ENCODE measurements around the gene CDH4.

The CDH4 gene

DNA sequence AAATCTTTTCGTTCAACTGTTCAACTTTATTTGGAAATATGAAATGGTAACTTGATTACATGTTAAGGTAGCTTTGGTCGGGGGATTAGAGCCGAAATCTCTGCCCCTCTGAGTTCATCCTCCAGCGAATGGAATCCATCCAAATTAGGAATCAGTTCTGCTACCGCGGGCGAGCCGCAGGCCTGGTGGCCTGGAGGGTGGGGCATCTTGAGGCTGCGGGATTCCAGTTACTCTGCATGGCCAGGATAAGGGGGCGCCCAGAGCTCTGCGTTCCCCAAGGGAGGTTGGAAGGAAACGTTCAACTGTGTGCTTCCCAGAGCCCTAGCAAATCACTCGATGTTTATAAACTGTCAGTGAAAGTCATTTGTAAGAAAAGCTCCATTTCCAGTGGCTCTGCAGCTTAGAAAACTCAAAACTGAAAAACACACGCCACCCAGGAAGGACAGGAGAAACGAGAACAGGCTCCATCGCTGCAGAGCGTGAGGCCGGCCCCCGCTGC, 551.4 kb downstream of the CDH4 start:
- TF ChIP-seq POLR2AphosphoS5 (IDR thresholded peaks at IDR 0.05; ENCODE audit: low read depth, low read length) (no peak), SIN3A (IDR thresholded peaks at IDR 0.05; ENCODE audit: borderline replicate concordance, insufficient read depth, low read length) (no peak), FOXP2 (optimal IDR thresholded peaks at IDR 0.05; ENCODE audit: borderline replicate concordance, extremely low read depth, extremely low read length, insufficient read depth) (no peak), TAF1 (IDR thresholded peaks at IDR 0.05; ENCODE audit: borderline replicate concordance, insufficient read depth, low read length) (no peak)
- TF ChIP-seq, protein P1, sequence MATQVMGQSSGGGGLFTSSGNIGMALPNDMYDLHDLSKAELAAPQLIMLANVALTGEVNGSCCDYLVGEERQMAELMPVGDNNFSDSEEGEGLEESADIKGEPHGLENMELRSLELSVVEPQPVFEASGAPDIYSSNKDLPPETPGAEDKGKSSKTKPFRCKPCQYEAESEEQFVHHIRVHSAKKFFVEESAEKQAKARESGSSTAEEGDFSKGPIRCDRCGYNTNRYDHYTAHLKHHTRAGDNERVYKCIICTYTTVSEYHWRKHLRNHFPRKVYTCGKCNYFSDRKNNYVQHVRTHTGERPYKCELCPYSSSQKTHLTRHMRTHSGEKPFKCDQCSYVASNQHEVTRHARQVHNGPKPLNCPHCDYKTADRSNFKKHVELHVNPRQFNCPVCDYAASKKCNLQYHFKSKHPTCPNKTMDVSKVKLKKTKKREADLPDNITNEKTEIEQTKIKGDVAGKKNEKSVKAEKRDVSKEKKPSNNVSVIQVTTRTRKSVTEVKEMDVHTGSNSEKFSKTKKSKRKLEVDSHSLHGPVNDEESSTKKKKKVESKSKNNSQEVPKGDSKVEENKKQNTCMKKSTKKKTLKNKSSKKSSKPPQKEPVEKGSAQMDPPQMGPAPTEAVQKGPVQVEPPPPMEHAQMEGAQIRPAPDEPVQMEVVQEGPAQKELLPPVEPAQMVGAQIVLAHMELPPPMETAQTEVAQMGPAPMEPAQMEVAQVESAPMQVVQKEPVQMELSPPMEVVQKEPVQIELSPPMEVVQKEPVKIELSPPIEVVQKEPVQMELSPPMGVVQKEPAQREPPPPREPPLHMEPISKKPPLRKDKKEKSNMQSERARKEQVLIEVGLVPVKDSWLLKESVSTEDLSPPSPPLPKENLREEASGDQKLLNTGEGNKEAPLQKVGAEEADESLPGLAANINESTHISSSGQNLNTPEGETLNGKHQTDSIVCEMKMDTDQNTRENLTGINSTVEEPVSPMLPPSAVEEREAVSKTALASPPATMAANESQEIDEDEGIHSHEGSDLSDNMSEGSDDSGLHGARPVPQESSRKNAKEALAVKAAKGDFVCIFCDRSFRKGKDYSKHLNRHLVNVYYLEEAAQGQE (IDR thresholded peaks at IDR 0.05; ENCODE audit: insufficient read depth in 1 of 2, low read depth in 2 of 2, low read length in 2 of 2) = no peak

DNA sequence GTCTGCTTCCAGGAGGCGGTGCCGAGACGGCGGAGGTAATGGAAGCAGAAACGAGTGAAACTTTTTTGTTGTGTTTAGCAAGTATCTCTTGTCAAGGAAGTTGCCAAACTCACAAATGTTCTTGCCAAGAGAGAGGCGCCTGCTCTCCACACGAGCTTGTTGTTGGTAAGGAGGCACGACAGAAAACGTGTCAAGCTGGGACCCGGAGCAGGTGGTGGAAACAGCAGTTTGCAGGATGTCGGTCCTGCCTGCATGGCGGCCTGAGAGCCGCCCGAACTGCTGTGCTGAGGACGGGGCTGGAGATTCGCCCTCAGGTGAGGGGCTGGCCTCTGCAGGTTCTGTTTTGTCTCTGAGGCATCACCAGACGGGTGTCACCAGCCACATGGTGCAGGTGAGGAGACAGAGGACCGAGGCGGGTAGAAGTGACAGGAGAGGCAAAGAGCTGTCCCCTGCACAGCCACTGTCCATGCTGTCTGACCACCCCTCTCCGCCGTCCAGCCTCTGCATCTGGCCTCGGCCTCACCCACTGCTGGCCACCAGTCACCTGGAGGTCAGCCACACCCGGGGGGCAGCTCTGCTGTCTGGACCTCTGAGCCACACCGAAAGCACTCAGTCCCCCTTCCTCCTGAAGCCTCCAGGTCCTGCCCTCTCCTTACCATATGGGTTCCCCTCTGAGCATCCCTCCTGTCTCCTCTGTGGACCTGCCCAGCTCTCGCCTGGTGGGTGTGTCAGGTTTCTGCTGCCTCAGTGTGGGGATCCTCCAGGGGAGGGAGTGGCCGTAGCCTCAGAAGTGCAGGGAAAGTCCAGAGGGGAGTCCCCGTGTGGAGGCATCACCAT, 552.1 kb downstream of the CDH4 start:
- TF ChIP-seq, protein P1 (IDR thresholded peaks at IDR 0.05; ENCODE audit: insufficient read depth in 1 of 2, low read depth in 2 of 2, low read length in 2 of 2) = no peak
- TF ChIP-seq POLR2AphosphoS5 (IDR thresholded peaks at IDR 0.05; ENCODE audit: low read depth, low read length) (no peak), TAF1 (IDR thresholded peaks at IDR 0.05; ENCODE audit: borderline replicate concordance, insufficient read depth, low read length) (no peak), FOXP2 (optimal IDR thresholded peaks at IDR 0.05; ENCODE audit: borderline replicate concordance, extremely low read depth, extremely low read length, insufficient read depth) (no peak), SIN3A (IDR thresholded peaks at IDR 0.05; ENCODE audit: borderline replicate concordance, insufficient read depth, low read length) (no peak)

GRCh38 chr20:61804752-61805295, 552.8 kb downstream of the CDH4 start:
- TF ChIP-seq TAF1 (IDR thresholded peaks at IDR 0.05; ENCODE audit: borderline replicate concordance, insufficient read depth, low read length) (no peak), SIN3A (IDR thresholded peaks at IDR 0.05; ENCODE audit: borderline replicate concordance, insufficient read depth, low read length) (no peak), FOXP2 (optimal IDR thresholded peaks at IDR 0.05; ENCODE audit: borderline replicate concordance, extremely low read depth, extremely low read length, insufficient read depth) (no peak), POLR2AphosphoS5 (IDR thresholded peaks at IDR 0.05; ENCODE audit: low read depth, low read length) (no peak)
- TF ChIP-seq, protein P1 (IDR thresholded peaks at IDR 0.05; ENCODE audit: insufficient read depth in 1 of 2, low read depth in 2 of 2, low read length in 2 of 2) = no peak

- TF ChIP-seq POLR2AphosphoS5 (IDR thresholded peaks at IDR 0.05; ENCODE audit: low read depth, low read length) (no peak), TAF1 (IDR thresholded peaks at IDR 0.05; ENCODE audit: borderline replicate concordance, insufficient read depth, low read length) (no peak), SIN3A (IDR thresholded peaks at IDR 0.05; ENCODE audit: borderline replicate concordance, insufficient read depth, low read length) (no peak), FOXP2 (optimal IDR thresholded peaks at IDR 0.05; ENCODE audit: borderline replicate concordance, extremely low read depth, extremely low read length, insufficient read depth) (no peak)
- TF ChIP-seq, protein P1 (IDR thresholded peaks at IDR 0.05; ENCODE audit: insufficient read depth in 1 of 2, low read depth in 2 of 2, low read length in 2 of 2) = no peak
Observed at GRCh38 chr20:61805365-61805764, 553.3 kb downstream of the CDH4 start.

Data from PFSK-1 (cell line).